A673 (cell line): ENCODE results near the gene ARHGDIB.

Experiments used
- EZH2 ChIP-seq: fragments of 200-600 bp; sonication (generic); IDR thresholded peaks from 2 replicates; pipeline ENCODE4 v1.6.1; 2017; ENCODE audit warnings: borderline replicate concordance, low read depth, mild to moderate bottlenecking, mixed read lengths, antibody characterized with exemption, low read length; ENCODE audit not compliant: poor library complexity, severe bottlenecking
- TF ChIP-seq, protein P1 (sequence below): fragments of 300-800, 200-600 bp; sonication (generic); conservative IDR thresholded peaks from 2 replicates; pipeline ENCODE4 v1.5.1; 2017; ENCODE audit warnings: low read depth, mild to moderate bottlenecking, antibody characterized with exemption, low read length, moderate library complexity, mixed read lengths

DNA sequence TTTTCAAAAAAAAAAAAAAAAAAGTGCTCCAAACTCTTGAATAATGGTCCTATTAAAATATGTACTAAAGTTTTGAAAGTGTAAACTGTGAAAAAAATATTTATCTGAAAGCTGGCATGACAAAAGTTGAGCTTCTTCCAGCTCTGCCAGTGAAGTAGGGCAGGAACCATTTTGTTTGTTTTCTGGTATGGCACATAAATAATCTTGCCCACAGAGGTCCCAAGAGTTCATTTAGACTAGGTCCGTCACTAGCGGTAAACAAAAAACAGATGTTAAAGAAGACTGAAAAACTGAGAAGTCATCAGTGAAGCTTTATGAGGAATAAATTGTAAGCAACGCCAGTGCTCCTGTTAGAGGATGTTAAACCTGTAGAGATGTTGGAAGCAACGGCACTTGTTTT, 30.0 kb downstream of the ARHGDIB start:
- TF ChIP-seq, protein P1, sequence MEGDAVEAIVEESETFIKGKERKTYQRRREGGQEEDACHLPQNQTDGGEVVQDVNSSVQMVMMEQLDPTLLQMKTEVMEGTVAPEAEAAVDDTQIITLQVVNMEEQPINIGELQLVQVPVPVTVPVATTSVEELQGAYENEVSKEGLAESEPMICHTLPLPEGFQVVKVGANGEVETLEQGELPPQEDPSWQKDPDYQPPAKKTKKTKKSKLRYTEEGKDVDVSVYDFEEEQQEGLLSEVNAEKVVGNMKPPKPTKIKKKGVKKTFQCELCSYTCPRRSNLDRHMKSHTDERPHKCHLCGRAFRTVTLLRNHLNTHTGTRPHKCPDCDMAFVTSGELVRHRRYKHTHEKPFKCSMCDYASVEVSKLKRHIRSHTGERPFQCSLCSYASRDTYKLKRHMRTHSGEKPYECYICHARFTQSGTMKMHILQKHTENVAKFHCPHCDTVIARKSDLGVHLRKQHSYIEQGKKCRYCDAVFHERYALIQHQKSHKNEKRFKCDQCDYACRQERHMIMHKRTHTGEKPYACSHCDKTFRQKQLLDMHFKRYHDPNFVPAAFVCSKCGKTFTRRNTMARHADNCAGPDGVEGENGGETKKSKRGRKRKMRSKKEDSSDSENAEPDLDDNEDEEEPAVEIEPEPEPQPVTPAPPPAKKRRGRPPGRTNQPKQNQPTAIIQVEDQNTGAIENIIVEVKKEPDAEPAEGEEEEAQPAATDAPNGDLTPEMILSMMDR, result no peak
- no peak for TF ChIP-seq EZH2
